Activated CD4-positive, alpha-beta T cell treated with anti-CD3 and anti-CD28 coated beads, Interleukin-2, amount 10 ng/mL, durations not matched to agents 7 days and 5 days (primary cell): ENCODE results near the gene CHST1. TPM values are rescaled to one million over a fixed set of nuclear protein-coding genes. Genes with fewer than 3 reads are reported as not detected.
A peak's percentile ranks its signal among the peaks of the same experiment; 100 is the strongest.

Source experiments
- CTCF ChIA-PET: fragments of 350-600 bp; sonication (Branson Sonifier 250); formaldehyde crosslinking; loops from one replicate; lab custom pipeline; 2021; ENCODE audit warnings: antibody characterized with exemption; lab: Charles Lee
- POLR2A ChIA-PET: fragments of 350-600 bp; sonication (Branson Sonifier 250); formaldehyde crosslinking; loops from one replicate; lab custom pipeline; 2021; ENCODE audit warnings: antibody characterized with exemption; lab: Charles Lee
- DNase-seq: peaks from one replicate; pipeline ENCODE4 v3.0.0-alpha.2; 2020
- H3K27ac Mint-ChIP-seq: one replicate; pipeline ENCODE4 v1.8.0; 2021; ENCODE audit warnings: mild to moderate bottlenecking, moderate library complexity, mixed read lengths
- H3K27me3 Mint-ChIP-seq: one replicate; pipeline ENCODE4 v1.8.0; 2021; ENCODE audit warnings: mixed read lengths
- H3K36me3 Mint-ChIP-seq: one replicate; pipeline ENCODE4 v1.8.0; 2021; ENCODE audit warnings: low read depth, mixed read lengths
- H3K4me1 Mint-ChIP-seq: one replicate; pipeline ENCODE4 v1.8.0; 2021; ENCODE audit warnings: mixed read lengths
- H3K4me3 Mint-ChIP-seq: one replicate; pipeline ENCODE4 v1.8.0; 2021; ENCODE audit warnings: mild to moderate bottlenecking, moderate library complexity, mixed read lengths
- H3K9me3 Mint-ChIP-seq: one replicate; pipeline ENCODE4 v1.8.0; 2021; ENCODE audit warnings: mixed read lengths
- total RNA-seq, 2 experiments: library from RNA; stranded (reverse); gene quantifications; one replicate each; pipeline ENCODE4 v1.2.3, GENCODE V29; 2021

Gene CHST1
- total RNA-seq, 2 experiments from 2014 or later: not detected

- CTCF ChIA-PET: no interaction called here
- DNase-seq: peak; percentile 13
- POLR2A ChIA-PET: no interaction called here
- Mint-ChIP-seq H3K27ac (no peak overlapping the region), H3K27me3 (peaks cover 60% of the 10 kb centered on the region), H3K4me3 (no peak overlapping the region), H3K9me3 (no peaks in the 10 kb centered on the region), H3K36me3 (no peaks in the 10 kb centered on the region), H3K4me1 (peaks cover 4% of the 10 kb centered on the region)
Measured at GRCh38 chr11:45662665-45663485, 2.5 kb downstream of the CHST1 start.

GRCh38 chr11:45662096-45662664 is 3.2 kb downstream of the CHST1 start:
- CTCF ChIA-PET: interaction anchor here (1.0 kb wide), 1 partner anchor 110 kb away, joined by 3 read pairs; no protein-coding TSS in a partner anchor

GRCh38 chr11:45661439-45662055 is 3.9 kb downstream of the CHST1 start:
- no peak for DNase-seq

More at GRCh38 chr11:45662096-45662664, 3.2 kb downstream of the CHST1 start:
- Mint-ChIP-seq H3K9me3 (no peaks in the 10 kb centered on the region), H3K27ac (no peak overlapping the region), H3K4me1 (peaks cover 4% of the 10 kb centered on the region), H3K27me3 (peaks cover 54% of the 10 kb centered on the region), H3K4me3 (no peak overlapping the region), H3K36me3 (no peaks in the 10 kb centered on the region)
- POLR2A ChIA-PET: no interaction called here
- no peak for DNase-seq

GRCh38 chr11:45660729-45661438 is 4.5 kb downstream of the CHST1 start:
- Mint-ChIP-seq H3K27ac (no peak overlapping the region), H3K27me3 (peaks cover 41% of the 10 kb centered on the region)
- CTCF ChIA-PET: no interaction called here

More at GRCh38 chr11:45661439-45662055, 3.9 kb downstream of the CHST1 start:
- no peak overlapping the region for H3K4me3 Mint-ChIP-seq
- ChIA-PET POLR2A (no interaction called here), CTCF (interaction anchor here (1.0 kb wide), 1 partner anchor 110 kb away, joined by 3 read pairs; no protein-coding TSS in a partner anchor)
- peaks cover 47% of the 10 kb centered on the region for H3K27me3 Mint-ChIP-seq
- no peaks in the 10 kb centered on the region for H3K9me3 Mint-ChIP-seq
- H3K36me3 Mint-ChIP-seq: no peaks in the 10 kb centered on the region
- no peak overlapping the region for H3K27ac Mint-ChIP-seq
- peaks cover 4% of the 10 kb centered on the region for H3K4me1 Mint-ChIP-seq

GRCh38 chr11:45659818-45660160 is 5.6 kb downstream of the CHST1 start:
- Mint-ChIP-seq H3K9me3 (no peaks in the 10 kb centered on the region), H3K27me3 (peaks cover 39% of the 10 kb centered on the region), H3K27ac (no peak overlapping the region), H3K4me3 (no peak overlapping the region), H3K4me1 (peaks cover 6% of the 10 kb centered on the region), H3K36me3 (no peaks in the 10 kb centered on the region)
- no peak for DNase-seq
- ChIA-PET POLR2A (no interaction called here), CTCF (no interaction called here)

More at GRCh38 chr11:45660729-45661438, 4.5 kb downstream of the CHST1 start:
- no peak for DNase-seq
- Mint-ChIP-seq H3K4me1 (peaks cover 4% of the 10 kb centered on the region), H3K36me3 (no peaks in the 10 kb centered on the region), H3K9me3 (no peaks in the 10 kb centered on the region), H3K4me3 (no peak overlapping the region)
- POLR2A ChIA-PET: no interaction called here

- H3K4me3 Mint-ChIP-seq: no peak overlapping the region
- DNase-seq: no peak
- peaks cover 6% of the 10 kb centered on the region for H3K4me1 Mint-ChIP-seq
- CTCF ChIA-PET: no interaction called here
- peaks cover 38% of the 10 kb centered on the region for H3K27me3 Mint-ChIP-seq
- POLR2A ChIA-PET: no interaction called here
- no peak overlapping the region for H3K27ac Mint-ChIP-seq
- no peaks in the 10 kb centered on the region for H3K36me3 Mint-ChIP-seq
- H3K9me3 Mint-ChIP-seq: no peaks in the 10 kb centered on the region
Measured at GRCh38 chr11:45659031-45659817, 6.2 kb downstream of the CHST1 start.

GRCh38 chr11:45658292-45658991 is 7.0 kb downstream of the CHST1 start:
- no peaks in the 10 kb centered on the region for H3K9me3 Mint-ChIP-seq
- peaks cover 6% of the 10 kb centered on the region for H3K4me1 Mint-ChIP-seq
- H3K4me3 Mint-ChIP-seq: no peak overlapping the region
- ChIA-PET POLR2A (no interaction called here), CTCF (interaction anchor here (0.9 to 1.0 kb wide), 2 partner anchors 159 to 287 kb away, joined by 3 read pairs; no protein-coding TSS in a partner anchor)
- H3K36me3 Mint-ChIP-seq: no peaks in the 10 kb centered on the region
- DNase-seq: no peak
- H3K27ac Mint-ChIP-seq: no peak overlapping the region
- peaks cover 30% of the 10 kb centered on the region for H3K27me3 Mint-ChIP-seq

GRCh38 chr11:45657496-45658260 is 7.7 kb downstream of the CHST1 start:
- peaks cover 22% of the 10 kb centered on the region for H3K27me3 Mint-ChIP-seq
- H3K27ac Mint-ChIP-seq: no peak overlapping the region
- peaks cover 4% of the 10 kb centered on the region for H3K4me1 Mint-ChIP-seq
- POLR2A ChIA-PET: no interaction called here
- no peaks in the 10 kb centered on the region for H3K36me3 Mint-ChIP-seq
- H3K9me3 Mint-ChIP-seq: no peaks in the 10 kb centered on the region
- no peak for DNase-seq
- H3K4me3 Mint-ChIP-seq: no peak overlapping the region
- CTCF ChIA-PET: interaction anchor here (0.9 to 1.0 kb wide), 2 partner anchors 158 to 286 kb away, joined by 3 read pairs; no protein-coding TSS in a partner anchor

- no peak overlapping the region for H3K4me3 Mint-ChIP-seq
- ChIA-PET CTCF (interaction anchor here (1.2 to 1.4 kb wide), 2 partner anchors 8 to 285 kb away, joined by 3 to 4 read pairs; no protein-coding TSS in a partner anchor), POLR2A (no interaction called here)
- no peaks in the 10 kb centered on the region for H3K9me3 Mint-ChIP-seq
- peaks cover 8% of the 10 kb centered on the region for H3K27me3 Mint-ChIP-seq
- DNase-seq: no peak
- H3K4me1 Mint-ChIP-seq: peaks cover 4% of the 10 kb centered on the region
- no peak overlapping the region for H3K27ac Mint-ChIP-seq
- H3K36me3 Mint-ChIP-seq: no peaks in the 10 kb centered on the region
Measured at GRCh38 chr11:45655831-45656230, 9.6 kb downstream of the CHST1 start.

- Mint-ChIP-seq H3K27me3 (peaks cover 7% of the 10 kb centered on the region), H3K9me3 (no peaks in the 10 kb centered on the region)
Measured at GRCh38 chr11:45655347-45655756, 10.1 kb downstream of the CHST1 start.

GRCh38 chr11:45655012-45655283 is 10.5 kb downstream of the CHST1 start:
- Mint-ChIP-seq H3K36me3 (no peaks in the 10 kb centered on the region), H3K4me3 (no peak overlapping the region), H3K27me3 (peaks cover 5% of the 10 kb centered on the region), H3K9me3 (no peaks in the 10 kb centered on the region), H3K4me1 (peaks cover 4% of the 10 kb centered on the region), H3K27ac (no peak overlapping the region)
- ChIA-PET POLR2A (no interaction called here), CTCF (interaction anchor here (0.8 to 1.7 kb wide), 5 partner anchors 11 to 283 kb away, joined by 3 to 5 read pairs (median 4); no protein-coding TSS in a partner anchor)
- no peak for DNase-seq

More at GRCh38 chr11:45655347-45655756, 10.1 kb downstream of the CHST1 start:
- CTCF ChIA-PET: interaction anchor here (0.8 to 1.7 kb wide), 7 partner anchors 9 to 285 kb away, joined by 3 to 5 read pairs (median 4); no protein-coding TSS in a partner anchor
- Mint-ChIP-seq H3K4me3 (no peak overlapping the region), H3K36me3 (no peaks in the 10 kb centered on the region), H3K4me1 (peaks cover 4% of the 10 kb centered on the region), H3K27ac (no peak overlapping the region)
- POLR2A ChIA-PET: no interaction called here
- peak; percentile 50 for DNase-seq
